ENCODE measurements around the gene NBEAL1.
"Not testable (repeated sequence)": the region's sequence is repeated elsewhere in the genome, so short reads cannot be mapped to it uniquely, and the experiment has no call there.

The NBEAL1 gene

GRCh38 chr2:203240491-203240890, 225.8 kb downstream of the NBEAL1 start:
- H3K36me3 ChIP-seq (ENCODE audit: insufficient read depth, low read length): no peaks in the 10 kb centered on the region
- H3K4me1 ChIP-seq (ENCODE audit: insufficient read depth, low read length): peaks cover 4% of the 10 kb centered on the region; the same call in 1 of the 2 replicates
- peak overlapping the region; percentile 99; the same call in 1 of the 2 replicates for H3K9ac ChIP-seq (ENCODE audit: low read depth, low read length)
- no peaks in the 10 kb centered on the region for H3K9me3 ChIP-seq (ENCODE audit: control insufficient read depth, insufficient read depth, low read length)

- Histone ChIP-seq H3K36me3 (ENCODE audit: insufficient read depth, low read length) (no peaks in the 10 kb centered on the region), H3K4me1 (ENCODE audit: insufficient read depth, low read length) (peaks cover 4% of the 10 kb centered on the region; the same call in 1 of the 2 replicates), H3K9me3 (ENCODE audit: control insufficient read depth, insufficient read depth, low read length) (no peaks in the 10 kb centered on the region), H3K9ac (ENCODE audit: low read depth, low read length) (no peak overlapping the region)
Observed at GRCh38 chr2:203242518-203242917, 227.8 kb downstream of the NBEAL1 start.

GRCh38 chr2:203246646-203247045, 232.0 kb downstream of the NBEAL1 start:
- no peaks in the 10 kb centered on the region for H3K9me3 ChIP-seq (ENCODE audit: control insufficient read depth, insufficient read depth, low read length)
- no peaks in the 10 kb centered on the region for H3K4me1 ChIP-seq (ENCODE audit: insufficient read depth, low read length)
- no peaks in the 10 kb centered on the region for H3K36me3 ChIP-seq (ENCODE audit: insufficient read depth, low read length)
- H3K9ac ChIP-seq (ENCODE audit: low read depth, low read length): no peak overlapping the region

GRCh38 chr2:203252818-203253217, 238.1 kb downstream of the NBEAL1 start:
- no peaks in the 10 kb centered on the region for H3K4me1 ChIP-seq (ENCODE audit: insufficient read depth, low read length)
- no peak overlapping the region for H3K9ac ChIP-seq (ENCODE audit: low read depth, low read length)
- peaks cover 2% of the 10 kb centered on the region; the same call in 1 of the 2 replicates for H3K36me3 ChIP-seq (ENCODE audit: insufficient read depth, low read length)
- H3K9me3 ChIP-seq (ENCODE audit: control insufficient read depth, insufficient read depth, low read length): no peaks in the 10 kb centered on the region

- H3K4me1 ChIP-seq (ENCODE audit: insufficient read depth, low read length); H3K36me3 ChIP-seq (ENCODE audit: insufficient read depth, low read length); H3K9me3 ChIP-seq (ENCODE audit: control insufficient read depth, insufficient read depth, low read length); H3K9ac ChIP-seq (ENCODE audit: low read depth, low read length): not testable (repeated sequence)
Observed at GRCh38 chr2:203253422-203254095, 238.9 kb downstream of the NBEAL1 start.

GRCh38 chr2:203261326-203262159, 246.9 kb downstream of the NBEAL1 start:
- Histone ChIP-seq H3K9ac (ENCODE audit: low read depth, low read length) (no peak overlapping the region), H3K4me1 (ENCODE audit: insufficient read depth, low read length) (peaks cover 8% of the 10 kb centered on the region), H3K36me3 (ENCODE audit: insufficient read depth, low read length) (no peaks in the 10 kb centered on the region), H3K9me3 (ENCODE audit: control insufficient read depth, insufficient read depth, low read length) (no peaks in the 10 kb centered on the region)

Measured in ES-I3 (cell line).